DOHH2 (cell line): ENCODE results near the gene HS6ST1.

Experiments used
- H3F3A ChIP-seq: fragments of 200-600 bp; sonication (generic), shearing (Covaris generic); 2 replicates; pipeline ENCODE4 v1.6.0; 2016; ENCODE audit warnings: antibody characterized with exemption, mild to moderate bottlenecking; ENCODE audit not compliant: control insufficient read depth, insufficient read depth
- H3K27ac ChIP-seq: fragments of 200-600 bp; sonication (generic); 2 replicates; pipeline ENCODE4 v1.5.1; 2014; ENCODE audit warnings: low read depth, mild to moderate bottlenecking, low read length, moderate library complexity
- H3K27me3 ChIP-seq: fragments of 200-600 bp; sonication (generic); 2 replicates; pipeline ENCODE4 v1.6.1; 2014; ENCODE audit warnings: mild to moderate bottlenecking, low read length, mixed read lengths; ENCODE audit not compliant: control insufficient read depth
- H3K36me3 ChIP-seq: fragments of 200-600 bp; sonication (generic); 2 replicates; pipeline ENCODE4 v1.6.1; 2014; ENCODE audit warnings: mild to moderate bottlenecking, low read length, moderate library complexity, mixed read lengths; ENCODE audit not compliant: control insufficient read depth
- H3K4me1 ChIP-seq: fragments of 200-600 bp; sonication (generic); 2 replicates; pipeline ENCODE4 v1.6.1; 2014; ENCODE audit warnings: mild to moderate bottlenecking, low read length, mixed read lengths; ENCODE audit not compliant: control insufficient read depth
- H3K4me2 ChIP-seq: fragments of 200-600 bp; sonication (generic); 2 replicates; pipeline ENCODE4 v1.6.0; 2014; ENCODE audit warnings: mild to moderate bottlenecking, low read length, moderate library complexity
- H3K4me3 ChIP-seq: fragments of 200-600 bp; sonication (generic); 2 replicates; pipeline ENCODE4 v1.5.1; 2014; ENCODE audit warnings: mild to moderate bottlenecking, low read length, mixed read lengths
- H3K79me2 ChIP-seq: fragments of 200-600 bp; sonication (generic); 2 replicates; pipeline ENCODE4 v1.6.1; 2014; ENCODE audit warnings: mild to moderate bottlenecking, low read length, mixed read lengths; ENCODE audit not compliant: control insufficient read depth
- H3K9me2 ChIP-seq: fragments of 200-600 bp; sonication (generic); replicated peaks from 2 replicates; pipeline ENCODE4 v1.6.1; 2014; ENCODE audit warnings: mild to moderate bottlenecking, low read length, mixed read lengths; ENCODE audit not compliant: control insufficient read depth
- H3K9me3 ChIP-seq: fragments of 200-600 bp; sonication (generic); 2 replicates; pipeline ENCODE4 v1.6.1; 2014; ENCODE audit warnings: antibody characterized with exemption, low read length, mixed read lengths; ENCODE audit not compliant: control insufficient read depth, insufficient read depth
- H4K20me1 ChIP-seq: fragments of 200-600 bp; sonication (generic); 2 replicates; pipeline ENCODE4 v1.6.0; 2014; ENCODE audit warnings: low read depth, mild to moderate bottlenecking, antibody characterized with exemption, low read length, moderate library complexity; ENCODE audit not compliant: control insufficient read depth, insufficient read depth
- CTCF ChIP-seq: fragments of 200-600 bp; sonication (generic); IDR thresholded peaks from one replicate; pipeline ENCODE4 v1.5.1; 2014; ENCODE audit warnings: antibody characterized with exemption, mild to moderate bottlenecking, low read depth, low read length; ENCODE audit not compliant: poor library complexity, severe bottlenecking
- EZH2phosphoT487 ChIP-seq: fragments of 200-600 bp; sonication (generic); IDR thresholded peaks from 2 replicates; pipeline ENCODE4 v1.6.1; 2017; ENCODE audit warnings: borderline replicate concordance, mild to moderate bottlenecking, antibody characterized with exemption, low read length, moderate library complexity, mixed read lengths

Gene HS6ST1

GRCh38 chr2:128302011-128302743 is 16.5 kb downstream of the HS6ST1 start:
- Histone ChIP-seq H3K4me2 (no peak overlapping the region), H3K79me2 (peaks cover 82% of the 10 kb centered on the region), H3K27ac (no peak overlapping the region)

GRCh38 chr2:128301501-128301966 is 17.1 kb downstream of the HS6ST1 start:
- peaks cover 24% of the 10 kb centered on the region for H4K20me1 ChIP-seq
- no peaks in the 10 kb centered on the region for H3K27me3 ChIP-seq
- no peak overlapping the region for H3K27ac ChIP-seq
- no peak overlapping the region for H3K4me2 ChIP-seq
- H3K9me3 ChIP-seq, result no peaks in the 10 kb centered on the region
- H3K4me1 ChIP-seq, result peaks cover 25% of the 10 kb centered on the region
- H3K4me3 ChIP-seq, result no peak overlapping the region
- no peak for TF ChIP-seq CTCF
- TF ChIP-seq EZH2phosphoT487, result no peak
- H3K79me2 ChIP-seq, result peaks cover 81% of the 10 kb centered on the region
- no peaks in the 10 kb centered on the region for H3K9me2 ChIP-seq
- H3K36me3 ChIP-seq, result no peaks in the 10 kb centered on the region
- no peaks in the 10 kb centered on the region for H3F3A ChIP-seq

More at GRCh38 chr2:128302011-128302743, 16.5 kb downstream of the HS6ST1 start:
- H3K36me3 ChIP-seq, result no peaks in the 10 kb centered on the region
- peaks cover 28% of the 10 kb centered on the region for H4K20me1 ChIP-seq
- TF ChIP-seq EZH2phosphoT487, result no peak
- TF ChIP-seq CTCF, result no peak
- no peaks in the 10 kb centered on the region for H3F3A ChIP-seq
- peaks cover 27% of the 10 kb centered on the region for H3K4me1 ChIP-seq
- no peak overlapping the region for H3K4me3 ChIP-seq
- H3K9me3 ChIP-seq, result no peaks in the 10 kb centered on the region
- H3K27me3 ChIP-seq, result no peaks in the 10 kb centered on the region
- no peaks in the 10 kb centered on the region for H3K9me2 ChIP-seq

- H3K27ac ChIP-seq, result no peak overlapping the region
- H3K27me3 ChIP-seq, result no peaks in the 10 kb centered on the region
- H3K4me3 ChIP-seq, result no peak overlapping the region
- H3K4me2 ChIP-seq, result no peak overlapping the region
- no peak for TF ChIP-seq EZH2phosphoT487
- no peak for TF ChIP-seq CTCF
- no peaks in the 10 kb centered on the region for H3K9me3 ChIP-seq
- H3K79me2 ChIP-seq, result peaks cover 80% of the 10 kb centered on the region
- peaks cover 22% of the 10 kb centered on the region for H4K20me1 ChIP-seq
- no peaks in the 10 kb centered on the region for H3K36me3 ChIP-seq
- H3K4me1 ChIP-seq, result peaks cover 21% of the 10 kb centered on the region
- no peaks in the 10 kb centered on the region for H3F3A ChIP-seq
- no peaks in the 10 kb centered on the region for H3K9me2 ChIP-seq
Observed at GRCh38 chr2:128301021-128301420, 17.6 kb downstream of the HS6ST1 start.
